Camera-type eye (tissue), 1 donor: ENCODE data around the gene PFKFB3. TPM values are rescaled to one million over a fixed set of nuclear protein-coding genes. Genes with fewer than 3 reads are reported as not detected.

Source experiments
- total RNA-seq: library from RNA; depleted of rRNA; stranded (reverse); fragments of >200 nt; gene quantifications from one replicate; pipeline ENCODE4 v1.2.3, GENCODE V29; 2014

PFKFB3 gene
- total RNA-seq: 48.4 TPM

DNA sequence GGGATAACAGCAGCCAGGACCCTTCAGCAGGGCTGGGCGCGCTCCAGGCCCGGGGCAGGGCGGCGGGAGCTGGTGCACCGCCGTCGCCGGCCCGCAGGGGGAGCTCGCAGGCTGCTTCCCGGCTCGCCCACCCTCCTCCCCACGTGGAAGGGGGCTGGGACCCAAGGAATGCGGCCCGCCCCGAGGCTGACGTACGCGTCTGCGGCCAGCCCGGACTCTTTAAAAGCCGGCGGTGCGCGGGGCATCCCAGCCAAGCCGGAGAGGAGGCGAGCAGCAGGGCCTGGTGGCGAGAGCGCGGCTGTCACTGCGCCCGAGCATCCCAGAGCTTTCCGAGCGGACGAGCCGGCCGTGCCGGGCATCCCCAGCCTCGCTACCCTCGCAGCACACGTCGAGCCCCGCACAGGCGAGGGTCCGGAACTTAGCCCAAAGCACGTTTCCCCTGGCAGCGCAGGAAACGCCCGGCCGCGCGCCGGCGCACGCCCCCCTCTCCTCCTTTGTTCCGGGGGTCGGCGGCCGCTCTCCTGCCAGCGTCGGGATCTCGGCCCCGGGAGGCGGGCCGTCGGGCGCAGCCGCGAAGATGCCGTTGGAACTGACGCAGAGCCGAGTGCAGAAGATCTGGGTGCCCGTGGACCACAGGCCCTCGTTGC lies at the start of gene PFKFB3:
PFKFB3 (plus strand) TSS at position 249 of the 647 bp plus-strand sequence; CDS start at position 578, 329 bp downstream.

Other genes with a start within 250 kb of the PFKFB3 start
- gene IL15RA, start 225.4 kb upstream of the PFKFB3 start, total RNA-seq: 3.2 TPM
- gene IL2RA, start 140.6 kb upstream of the PFKFB3 start, total RNA-seq: 0.44 TPM
- 86.9 TPM for gene RBM17, start 113.9 kb upstream of the PFKFB3 start, total RNA-seq